HCT116 (cell line): ENCODE measurements around the gene RNF130. TPM values are rescaled to one million over a fixed set of nuclear protein-coding genes. Genes with fewer than 3 reads are reported as not detected.

Experiments used
- ATAC-seq: fragments of 200-7000 bp; cut with Tn5 transposase; 2 replicates; pipeline ENCODE4 v1.9.1; 2020; ENCODE audit warnings: mild to moderate bottlenecking, moderate library complexity
- BruUV-seq: library from RNA; stranded (reverse); fragments of 400-500 nt; replicated peaks from 2 replicates; lab custom pipeline; 2021; lab: Mats Ljungman, UMichigan
- CTCF ChIA-PET: fragments of 300-600 bp; sonication (Branson Sonifier 250); formaldehyde crosslinking; loops from one replicate; lab custom pipeline; 2021; ENCODE audit warnings: antibody characterized with exemption; lab: Charles Lee
- POLR2A ChIA-PET: fragments of 300-600, 350-600 bp; sonication (Branson Sonifier 250); formaldehyde crosslinking; loops from one replicate; lab custom pipeline; 2021; ENCODE audit warnings: antibody characterized with exemption; lab: Charles Lee
- RAD21 ChIA-PET, 2 experiments: fragments of 300-600 bp; sonication (Branson Sonifier 250); formaldehyde crosslinking; loops; one replicate each; lab custom pipeline; 2023; ENCODE audit warnings: low total read pairs in 2 of 2; ENCODE audit not compliant: uncharacterized antibody in 2 of 2, unreplicated experiment in 2 of 2, low non-redundant PET in 1 of 2; lab: Charles Lee
- DNase-seq: peaks from one replicate; pipeline ENCODE4 v3.0.0-alpha.2; 2010; ENCODE audit warnings: low read depth, low spot score
- H2AFZ ChIP-seq: fragments of 200-600 bp; shearing (Covaris generic), sonication (generic); 2 replicates; pipeline ENCODE4 v1.6.1; 2017; ENCODE audit warnings: low read depth, mixed run types, mixed read lengths, antibody characterized with exemption, low read length; ENCODE audit not compliant: poor library complexity, severe bottlenecking
- H3K27ac ChIP-seq: 2 replicates; pipeline ENCODE4 v1.5.1; 2012; ENCODE audit warnings: low read depth, low read length
- H3K27me3 ChIP-seq: fragments of 200-600 bp; sonication (generic); 2 replicates; pipeline ENCODE4 v1.6.1; 2016; ENCODE audit warnings: mixed run types, low read length, mixed read lengths; ENCODE audit not compliant: insufficient read depth
- H3K36me3 ChIP-seq, 2 experiments: fragments of 200-500 bp in 1 of 2; fragments of 200-600 bp in 1 of 2; sonication (Bioruptor generic) in 1 of 2; sonication (generic) in 1 of 2; 2 replicates each; pipeline versions ENCODE4 v1.5.1 to v1.6.1; 2014 to 2016; ENCODE audit warnings: low read length in 2 of 2, inconsistent platforms in 1 of 2, mixed read lengths in 1 of 2, mixed run types in 1 of 2; ENCODE audit not compliant: insufficient read depth in 2 of 2, control insufficient read depth in 1 of 2
- H3K4me1 ChIP-seq, 2 experiments: fragments of 200-600 bp in 1 of 2; sonication (generic) in 1 of 2; 2 replicates each; pipeline versions ENCODE4 v1.5.1 to v1.6.1; 2012 to 2017; ENCODE audit warnings: low read length in 2 of 2, inconsistent platforms in 1 of 2, mild to moderate bottlenecking in 1 of 2, mixed read lengths in 1 of 2, mixed run types in 1 of 2, moderate library complexity in 1 of 2; ENCODE audit not compliant: insufficient read depth in 2 of 2, control insufficient read depth in 1 of 2
- H3K4me2 ChIP-seq: fragments of 200-600 bp; sonication (generic); 2 replicates; pipeline ENCODE4 v1.6.1; 2017; ENCODE audit warnings: mixed run types, low read length, mixed read lengths
- H3K4me3 ChIP-seq, 2 experiments: fragments of 200-600 bp in 1 of 2; sonication (generic) in 1 of 2; replicated peaks in 1 of 2; 2 replicates each; pipeline ENCODE4 v1.5.1; 2011 to 2016; ENCODE audit warnings: low read length in 2 of 2, control low read depth in 1 of 2, low read depth in 1 of 2, mild to moderate bottlenecking in 1 of 2, mixed read lengths in 1 of 2, mixed run types in 1 of 2
- H3K79me2 ChIP-seq: fragments of 200-600 bp; sonication (generic); 2 replicates; pipeline ENCODE4 v1.6.1; 2017; ENCODE audit warnings: mild to moderate bottlenecking, mixed run types, low read length, moderate library complexity, mixed read lengths; ENCODE audit not compliant: insufficient read depth
- H3K9ac ChIP-seq: fragments of 200-600 bp; sonication (generic); 2 replicates; pipeline ENCODE4 v1.6.1; 2016; ENCODE audit warnings: low read length, mixed read lengths
- H3K9me2 ChIP-seq: fragments of 200-600 bp; sonication (generic), shearing (Covaris generic); 2 replicates; pipeline ENCODE4 v1.6.1; 2017; ENCODE audit warnings: mixed run types, mild to moderate bottlenecking, moderate library complexity; ENCODE audit not compliant: insufficient read depth
- H3K9me3 ChIP-seq, 2 experiments: fragments of 200-500 bp in 1 of 2; fragments of 200-600 bp in 1 of 2; sonication (Bioruptor generic) in 1 of 2; sonication (generic) in 1 of 2; 2 replicates each; pipeline ENCODE4 v1.6.1; 2014 to 2017; ENCODE audit warnings: low read length in 2 of 2, mixed read lengths in 2 of 2, inconsistent platforms in 1 of 2, low read depth in 1 of 2, mild to moderate bottlenecking in 1 of 2, mixed run types in 1 of 2, moderate library complexity in 1 of 2; ENCODE audit not compliant: control insufficient read depth in 1 of 2, insufficient read depth in 1 of 2
- H4K20me1 ChIP-seq: fragments of 200-600 bp; sonication (generic), shearing (Covaris generic); 2 replicates; pipeline ENCODE4 v1.6.1; 2017; ENCODE audit warnings: mixed run types, mild to moderate bottlenecking, moderate library complexity; ENCODE audit not compliant: insufficient read depth
- ATF3 ChIP-seq: IDR thresholded peaks from 2 replicates; pipeline ENCODE4 v1.6.1; 2012
- CEBPB ChIP-seq: IDR thresholded peaks from 2 replicates; pipeline ENCODE4 v1.6.1; 2012; ENCODE audit warnings: low read depth
- CTCF ChIP-seq, 3 experiments: fragments of 200-600 bp in 1 of 3; sonication (generic) in 1 of 3; IDR thresholded peaks in 2 of 3; conservative IDR thresholded peaks in 1 of 3; 2 replicates each; pipeline ENCODE4 v1.5.1; 2012 to 2017; ENCODE audit warnings: low read depth in 2 of 3, low read length in 2 of 3, antibody characterized with exemption in 1 of 3, borderline replicate concordance in 1 of 3, control low read depth in 1 of 3, mild to moderate bottlenecking in 1 of 3, mixed read lengths in 1 of 3, mixed run types in 1 of 3, moderate library complexity in 1 of 3; ENCODE audit not compliant: insufficient read depth in 1 of 3
- EZH2 ChIP-seq: fragments of 200-600 bp; sonication (generic); IDR thresholded peaks from 2 replicates; pipeline ENCODE4 v1.6.1; 2017; ENCODE audit warnings: antibody characterized with exemption, mixed run types
- EZH2phosphoT487 ChIP-seq: fragments of 200-600 bp; IDR thresholded peaks from 2 replicates; pipeline ENCODE4 v1.6.1; 2018; ENCODE audit warnings: antibody characterized with exemption, borderline replicate concordance
- JUND ChIP-seq: IDR thresholded peaks from 2 replicates; pipeline ENCODE4 v1.6.1; 2012
- POLR2A ChIP-seq: IDR thresholded peaks from 2 replicates; pipeline ENCODE4 v1.7.0; 2011; ENCODE audit warnings: borderline replicate concordance; ENCODE audit not compliant: insufficient read depth, insufficient read length; ENCODE audit errors: extremely low read depth
- SRF ChIP-seq: IDR thresholded peaks from 2 replicates; pipeline ENCODE4 v1.6.1; 2012; ENCODE audit warnings: low read depth
- ZFX ChIP-seq: fragments of 450-650 bp; IDR thresholded peaks from 2 replicates; pipeline ENCODE4 v1.6.1; 2017
- intact Hi-C: fragments of 100-400 bp; cut with micrococcal nuclease; formaldehyde crosslinking; loops from 2 replicates; pipeline ENCODE4 v1.10.0; 2022
- total RNA-seq: library from RNA; stranded (reverse); gene quantifications from one replicate; pipeline ENCODE4 v1.2.1, GENCODE V29; 2021; ENCODE audit not compliant: unreplicated experiment

The RNF130 gene
- total RNA-seq, 1 experiment from 2014 or later: 34.9 TPM

DNA sequence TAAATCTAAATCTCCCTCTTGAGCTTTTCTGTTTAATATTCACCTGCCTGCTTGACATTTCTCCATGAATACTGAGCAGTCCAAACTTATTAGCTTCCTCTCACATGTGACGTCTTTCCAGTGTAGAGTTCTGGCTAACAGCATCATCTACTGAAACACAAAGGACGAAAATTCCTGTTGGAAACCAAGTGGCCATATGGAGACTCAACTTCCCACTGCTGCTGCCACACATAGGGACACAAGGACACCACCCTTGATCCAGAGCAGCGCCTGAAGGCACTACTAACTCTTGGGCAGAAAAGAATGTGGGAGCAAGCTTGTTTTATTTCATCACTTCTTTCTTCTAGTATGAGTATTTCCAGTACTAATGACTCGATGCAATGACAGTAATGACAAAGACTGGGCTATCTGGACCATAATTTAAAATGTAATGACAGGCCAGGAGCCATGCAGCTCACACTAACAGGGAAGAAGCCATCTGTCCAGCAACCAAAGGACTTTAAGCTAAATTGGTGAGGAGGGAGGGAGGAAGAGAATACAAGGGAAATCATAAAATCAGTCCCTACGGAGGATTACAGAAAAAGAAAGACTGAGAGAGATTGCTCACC is 19.2 kb downstream of the RNF130 start:
- H3K27ac ChIP-seq: no peak overlapping the region
- CTCF ChIA-PET: no interaction called here
- no peak overlapping the region for H3K4me2 ChIP-seq
- DNase-seq (no peak), ATAC-seq (no peak)
- TF ChIP-seq JUND (no peak), CEBPB (no peak)
- RAD21 ChIA-PET: no interaction called here
- H3K79me2 ChIP-seq: peaks cover 26% of the 10 kb centered on the region
- intact Hi-C loops: no loop called here
- no peaks in the 10 kb centered on the region for H3K27me3 ChIP-seq
- H3K9me2 ChIP-seq: no peaks in the 10 kb centered on the region
- BruUV-seq: no TSS peak
- peaks cover 0 to 10% of the 10 kb centered on the region in 2 experiments; a peak in 1 of 4 replicates for H3K4me1 ChIP-seq
- no peak overlapping the region for H3K9ac ChIP-seq
- POLR2A ChIA-PET: no interaction called here
- H3K4me3 ChIP-seq: no peak overlapping the region
- H3K9me3 ChIP-seq: no peaks in the 10 kb centered on the region
- H3K36me3 ChIP-seq: no peaks in the 10 kb centered on the region
- no peaks in the 10 kb centered on the region for H4K20me1 ChIP-seq
- no peak overlapping the region for H2AFZ ChIP-seq

DNA sequence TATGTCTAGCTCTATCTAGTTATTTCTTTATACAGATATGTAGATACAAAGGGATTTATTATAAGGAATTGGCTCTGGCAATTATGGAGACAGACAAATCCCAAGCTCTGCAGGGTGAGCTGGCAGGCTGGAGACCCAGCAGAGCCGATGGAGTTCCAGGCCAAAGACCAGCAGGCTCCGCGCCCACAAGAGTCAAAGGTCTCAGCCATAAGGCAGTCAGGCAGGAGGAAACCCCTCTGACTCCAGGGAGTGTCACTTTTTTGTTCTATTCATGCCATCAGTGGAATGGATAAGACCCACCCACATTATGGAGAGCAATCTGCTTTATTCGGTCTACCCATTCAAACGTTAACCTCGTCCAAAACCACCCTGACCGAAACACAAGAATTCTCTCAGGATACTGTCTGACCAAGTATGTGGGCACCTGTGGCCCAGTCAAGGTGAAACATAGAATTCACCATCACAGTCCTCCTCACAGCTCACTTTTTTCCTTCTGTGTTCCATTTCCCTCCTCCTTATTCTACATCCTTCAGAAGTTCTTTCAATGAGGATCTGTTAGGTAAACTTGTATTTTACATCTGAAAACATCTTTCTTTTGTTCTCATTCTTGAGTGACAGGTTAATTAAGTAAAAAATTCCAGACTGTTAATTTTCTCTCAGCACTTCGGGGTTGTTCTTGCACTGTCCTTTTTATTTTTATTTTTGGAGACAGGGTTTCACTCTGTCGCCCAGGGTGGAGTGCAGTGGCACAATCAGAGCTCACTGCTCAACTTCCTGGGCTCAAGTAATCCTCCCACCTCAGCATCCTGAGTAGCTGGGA is 21.2 kb downstream of the RNF130 start:
- no peaks in the 10 kb centered on the region for H3K36me3 ChIP-seq
- no peak overlapping the region for H3K4me2 ChIP-seq
- ATAC-seq (no peak), DNase-seq (no peak)
- H2AFZ ChIP-seq: no peak overlapping the region
- RAD21 ChIA-PET: no interaction called here
- H3K9me2 ChIP-seq: no peaks in the 10 kb centered on the region
- no peak overlapping the region for H3K27ac ChIP-seq
- POLR2A ChIA-PET: no interaction called here
- no TSS peak for BruUV-seq
- H4K20me1 ChIP-seq: no peaks in the 10 kb centered on the region
- CTCF ChIA-PET: no interaction called here
- H3K9me3 ChIP-seq: no peaks in the 10 kb centered on the region
- TF ChIP-seq ZFX: no peak
- no peak for TF ChIP-seq CTCF (IDR thresholded peaks at IDR 0.05 in 2 of 3, conservative IDR thresholded peaks at IDR 0.05 in 1 of 3; ENCODE audit: borderline replicate concordance in 1 of 3, insufficient read depth in 1 of 3, low read depth in 2 of 3, low read length in 2 of 3)
- no peak for TF ChIP-seq SRF
- TF ChIP-seq ATF3: no peak
- TF ChIP-seq EZH2phosphoT487: no peak
- no peak for TF ChIP-seq POLR2A
- TF ChIP-seq EZH2: no peak
- TF ChIP-seq CEBPB: no peak
- TF ChIP-seq, all 23 proteins: peak for 0
- intact Hi-C loops: no loop called here
- Histone ChIP-seq H3K27me3 (no peaks in the 10 kb centered on the region), H3K9ac (no peak overlapping the region), H3K79me2 (peaks cover 14% of the 10 kb centered on the region), H3K4me3 (no peak overlapping the region), H3K4me1 (no peaks in the 10 kb centered on the region)
